Lower lobe of right lung (tissue), 2 donors: ENCODE results near the gene NDE1. TPM values are rescaled to one million over a fixed set of nuclear protein-coding genes. Genes with fewer than 3 reads are reported as not detected.

Experiments used
- ATAC-seq, 2 donors: fragments of 200-7000 bp; cut with Tn5 transposase; one replicate each; pipeline ENCODE4 v1.9.1; 2020 to 2022; ENCODE audit warnings: mild to moderate bottlenecking in 2 of 2, moderate library complexity in 2 of 2
- DNase-seq: peaks from one replicate; pipeline ENCODE4 v3.0.0-alpha.2; 2020
- H3K27ac ChIP-seq: fragments of 200-600 bp; one replicate; pipeline ENCODE4 v1.8.0; 2022
- H3K27me3 ChIP-seq: fragments of 200-600 bp; one replicate; pipeline ENCODE4 v1.8.0; 2022; ENCODE audit warnings: low read depth
- H3K36me3 ChIP-seq: fragments of 200-600 bp; one replicate; pipeline ENCODE4 v1.8.0; 2022; ENCODE audit warnings: mild to moderate bottlenecking
- H3K4me1 ChIP-seq: fragments of 200-600 bp; one replicate; pipeline ENCODE4 v1.8.0; 2022
- H3K4me3 ChIP-seq: fragments of 200-600 bp; one replicate; pipeline ENCODE4 v1.8.0; 2022; ENCODE audit warnings: mild to moderate bottlenecking
- H3K9me3 ChIP-seq: fragments of 200-600 bp; one replicate; pipeline ENCODE4 v1.8.0; 2022
- CTCF ChIP-seq: fragments of 200-600 bp; IDR thresholded peaks from one replicate; pipeline ENCODE4 v1.8.0; 2022; ENCODE audit warnings: antibody characterized with exemption, mild to moderate bottlenecking
- intact Hi-C: fragments of 100-400 bp; cut with DNase I; formaldehyde crosslinking; loops from one replicate; pipeline ENCODE4 v1.11.0; 2022
- total RNA-seq: library from RNA; stranded (reverse); fragmentation: NEBNext Ultra II Directional; extraction: Animal tissue kit (Norgen Biotek cat#: 25700); gene quantifications from one replicate; pipeline ENCODE4 v1.2.1, GENCODE V29; 2021
- donor health status: DM: no; HTN: yes; CAD: no; lungs with severe emphysema.

Gene NDE1
- total RNA-seq, 1 donor from 2014 or later = 35.3 TPM

- peaks cover 5% of the 10 kb centered on the region for H3K36me3 ChIP-seq
- no peaks in the 10 kb centered on the region for H3K9me3 ChIP-seq
- no peak for TF ChIP-seq CTCF
- no peak overlapping the region for H3K27ac ChIP-seq
- H3K4me3 ChIP-seq = no peak overlapping the region
- intact Hi-C loops = no loop called here
- H3K27me3 ChIP-seq = no peaks in the 10 kb centered on the region
- DNase-seq (no peak), ATAC-seq (peak in 1 of 2 donors; percentile 34)
- H3K4me1 ChIP-seq = peaks cover 23% of the 10 kb centered on the region
Observed at GRCh38 chr16:15658149-15658548, 8.1 kb downstream of the NDE1 start.

- Histone ChIP-seq H3K4me1 (peaks cover 20% of the 10 kb centered on the region), H3K4me3 (no peak overlapping the region), H3K36me3 (peaks cover 9% of the 10 kb centered on the region), H3K9me3 (no peaks in the 10 kb centered on the region), H3K27me3 (no peaks in the 10 kb centered on the region), H3K27ac (no peak overlapping the region)
- DNase-seq (no peak), ATAC-seq (no peak)
- intact Hi-C loops = no loop called here
- no peak for TF ChIP-seq CTCF
Observed at GRCh38 chr16:15658556-15658955, 8.5 kb downstream of the NDE1 start.

GRCh38 chr16:15660203-15660601 is 10.2 kb downstream of the NDE1 start:
- H3K9me3 ChIP-seq = no peaks in the 10 kb centered on the region
- no peak for ATAC-seq
- H3K27me3 ChIP-seq = no peaks in the 10 kb centered on the region
- no peak for TF ChIP-seq CTCF
- intact Hi-C loops = no loop called here
- peaks cover 19% of the 10 kb centered on the region for H3K36me3 ChIP-seq
- no peak overlapping the region for H3K4me3 ChIP-seq
- peaks cover 14% of the 10 kb centered on the region for H3K4me1 ChIP-seq
- DNase-seq = no peak
- H3K27ac ChIP-seq = no peak overlapping the region

GRCh38 chr16:15665107-15665506 is 15.1 kb downstream of the NDE1 start:
- H3K4me3 ChIP-seq = no peak overlapping the region
- ATAC-seq = no peak
- DNase-seq = no peak
- no peaks in the 10 kb centered on the region for H3K27me3 ChIP-seq
- no peak overlapping the region for H3K27ac ChIP-seq
- H3K4me1 ChIP-seq = peaks cover 3% of the 10 kb centered on the region
- peaks cover 59% of the 10 kb centered on the region for H3K36me3 ChIP-seq
- TF ChIP-seq CTCF = no peak
- intact Hi-C loops = no loop called here
- H3K9me3 ChIP-seq = no peaks in the 10 kb centered on the region

- ATAC-seq = no peak
Observed at GRCh38 chr16:15667091-15667742, 17.2 kb downstream of the NDE1 start.

More at GRCh38 chr16:15667091-15667742, 17.2 kb downstream of the NDE1 start:
- peaks cover 62% of the 10 kb centered on the region for H3K36me3 ChIP-seq
- intact Hi-C loops = no loop called here
- no peak for DNase-seq
- H3K27ac ChIP-seq = no peak overlapping the region
- no peaks in the 10 kb centered on the region for H3K9me3 ChIP-seq
- H3K27me3 ChIP-seq = no peaks in the 10 kb centered on the region
- TF ChIP-seq CTCF = no peak
- peaks cover 6% of the 10 kb centered on the region for H3K4me1 ChIP-seq
- no peak overlapping the region for H3K4me3 ChIP-seq
